GM12878 (cell line): ENCODE results near the gene MMP24. TPM values are rescaled to one million over a fixed set of nuclear protein-coding genes. Genes with fewer than 3 reads are reported as not detected.

ENCODE experiments used
- ATAC-seq: fragments of 200-7000 bp; cut with Tn5 transposase; 3 replicates; pipeline ENCODE4 v1.9.1; 2020; ENCODE audit warnings: mild to moderate bottlenecking, moderate library complexity
- BruUV-seq: library from RNA; stranded (reverse); fragments of 400-500 nt; replicated peaks from 2 replicates; lab custom pipeline; 2021; lab: Mats Ljungman, UMichigan
- CTCF ChIA-PET: fragments of 300-600 bp; sonication (Branson Sonifier 250); formaldehyde crosslinking; extraction: SDS; loops from one replicate; lab custom pipeline; 2021; ENCODE audit warnings: inconsistent platforms; lab: Yijun Ruan, JAX
- POLR2A ChIA-PET: fragments of 350-600 bp; formaldehyde crosslinking; extraction: SDS; loops from one replicate; lab custom pipeline; 2021; ENCODE audit warnings: inconsistent platforms; lab: Charles Lee
- RAD21 ChIA-PET: fragments of 300-600 bp; sonication (Branson Sonifier 250); formaldehyde crosslinking; loops from one replicate; lab custom pipeline; 2023; ENCODE audit warnings: antibody characterized with exemption; ENCODE audit not compliant: unreplicated experiment; lab: Charles Lee
- SMC1A ChIA-PET: fragments of 300-600 bp; sonication (Branson Sonifier 250); formaldehyde crosslinking; loops from one replicate; lab custom pipeline; 2023; ENCODE audit not compliant: unreplicated experiment, uncharacterized antibody; lab: Charles Lee
- DNase-seq: peaks from one replicate; pipeline ENCODE4 v3.0.0-alpha.2; 2011; ENCODE audit warnings: low read depth, low spot score
- FAIRE-seq: peaks from 3 replicates; lab custom pipeline; 2011; peaks lifted over from hg19 to GRCh38; lab: Jason Lieb, UNC
- H2AFZ ChIP-seq: 2 replicates; pipeline ENCODE4 v1.6.0; 2011; ENCODE audit warnings: low read depth, low read length, control low read depth; ENCODE audit not compliant: control insufficient read depth
- H3K27ac ChIP-seq: 2 replicates; pipeline ENCODE4 v1.5.1; 2011; ENCODE audit warnings: control low read depth; ENCODE audit not compliant: control insufficient read depth, insufficient read depth
- H3K27me3 ChIP-seq, 2 experiments: replicated peaks in 1 of 2; 2 replicates each; pipeline versions ENCODE4 v1.6.0 to v1.6.1; 2011; ENCODE audit warnings: low read length in 1 of 2; ENCODE audit not compliant: control insufficient read depth in 2 of 2, insufficient read depth in 2 of 2
- H3K36me3 ChIP-seq, 2 experiments: 2 replicates each; pipeline ENCODE4 v1.5.1; 2011; ENCODE audit warnings: low read length in 1 of 2; ENCODE audit not compliant: control insufficient read depth in 2 of 2, insufficient read depth in 2 of 2
- H3K4me1 ChIP-seq: 2 replicates; pipeline ENCODE4 v1.6.1; 2011; ENCODE audit warnings: mild to moderate bottlenecking, low read length, moderate library complexity, mixed read lengths; ENCODE audit not compliant: control insufficient read depth, insufficient read depth
- H3K4me2 ChIP-seq: 2 replicates; pipeline ENCODE4 v1.6.0; 2011; ENCODE audit warnings: control low read depth; ENCODE audit not compliant: control insufficient read depth, insufficient read depth
- H3K4me3 ChIP-seq: fragments of 200-600 bp; sonication (generic); 2 replicates; pipeline ENCODE4 v1.5.1; 2016
- H3K79me2 ChIP-seq: 2 replicates; pipeline ENCODE4 v1.6.0; 2011; ENCODE audit warnings: low read length; ENCODE audit not compliant: control insufficient read depth, insufficient read depth
- H3K9ac ChIP-seq: 2 replicates; pipeline ENCODE4 v1.8.0; 2011; ENCODE audit warnings: low read length, control low read depth, mixed read lengths; ENCODE audit not compliant: control insufficient read depth, insufficient read depth
- H3K9me3 ChIP-seq: replicated peaks from 3 replicates; pipeline ENCODE4 v1.5.1; 2011; ENCODE audit warnings: mild to moderate bottlenecking, low read length; ENCODE audit not compliant: control insufficient read depth, insufficient read depth
- H4K20me1 ChIP-seq: 2 replicates; pipeline ENCODE4 v1.6.0; 2011; ENCODE audit not compliant: control insufficient read depth, insufficient read depth
- ASH2L ChIP-seq: fragments of 300-600, 200-600 bp; sonication (generic); IDR thresholded peaks from 2 replicates; pipeline ENCODE4 v1.6.1; 2017; ENCODE audit warnings: low read depth, mild to moderate bottlenecking, borderline replicate concordance
- ATF7 ChIP-seq: fragments of 450-650 bp; IDR thresholded peaks from 2 replicates; pipeline ENCODE4 v1.6.1; 2016; ENCODE audit warnings: low read depth, mild to moderate bottlenecking
- BCL11A ChIP-seq: IDR thresholded peaks from 2 replicates; pipeline ENCODE4 v1.6.1; 2011; ENCODE audit warnings: low read depth, low read length
- CHD1 ChIP-seq: IDR thresholded peaks from 2 replicates; pipeline ENCODE4 v1.6.1; 2012; ENCODE audit warnings: low read depth, low read length, improper control_type of control experiment
- FOS ChIP-seq: IDR thresholded peaks from 3 replicates; pipeline ENCODE4 v1.6.1; 2011; ENCODE audit warnings: borderline replicate concordance; ENCODE audit not compliant: insufficient read length; ENCODE audit errors: extremely low read depth
- KAT2A ChIP-seq: conservative IDR thresholded peaks from 2 replicates; pipeline ENCODE4 v1.6.1; 2011; ENCODE audit warnings: low read depth, low read length; ENCODE audit not compliant: control insufficient read depth
- MXI1 ChIP-seq: fragments of 150-350 bp; IDR thresholded peaks from 2 replicates; pipeline ENCODE4 v1.6.1; 2011; ENCODE audit warnings: low read depth, mild to moderate bottlenecking, inconsistent platforms, low read length, improper control_type of control experiment
- NFXL1 ChIP-seq: fragments of 450-650 bp; IDR thresholded peaks from 2 replicates; pipeline ENCODE4 v1.6.1; 2017; ENCODE audit warnings: antibody characterized with exemption, mild to moderate bottlenecking, borderline replicate concordance
- NFYA ChIP-seq: IDR thresholded peaks from 2 replicates; pipeline ENCODE4 v1.6.1; 2011; ENCODE audit warnings: low read depth, mild to moderate bottlenecking, low read length, improper control_type of control experiment, borderline replicate concordance
- NR2C1 ChIP-seq: fragments of 450-650 bp; IDR thresholded peaks from 2 replicates; pipeline ENCODE4 v1.6.1; 2017; ENCODE audit warnings: antibody characterized with exemption, mild to moderate bottlenecking, moderate library complexity
- PAX5 ChIP-seq: IDR thresholded peaks from 2 replicates; pipeline ENCODE4 v1.6.1; 2011; ENCODE audit warnings: low read depth, low read length, borderline replicate concordance
- PRDM15 ChIP-seq: fragments of 450-650 bp; formaldehyde crosslinking; IDR thresholded peaks from 2 replicates; pipeline ENCODE4 v1.4.0; 2020; ENCODE audit warnings: mild to moderate bottlenecking, moderate library complexity
- RAD21 ChIP-seq: IDR thresholded peaks from 2 replicates; pipeline ENCODE4 v1.6.1; 2011; ENCODE audit warnings: mild to moderate bottlenecking, low read depth, low read length, moderate library complexity; ENCODE audit not compliant: insufficient read depth
- RBBP5 ChIP-seq: fragments of 200-600 bp; sonication (generic); conservative IDR thresholded peaks from 2 replicates; pipeline ENCODE4 v1.6.1; 2016
- SREBF2 ChIP-seq: IDR thresholded peaks from 2 replicates; pipeline ENCODE4 v1.6.1; 2012; ENCODE audit warnings: mild to moderate bottlenecking, low read length
- ZNF207 ChIP-seq: fragments of 450-650 bp; IDR thresholded peaks from 2 replicates; pipeline ENCODE4 v1.6.1; 2014; ENCODE audit warnings: antibody characterized with exemption, mild to moderate bottlenecking, borderline replicate concordance
- WGBS: methylation state at CpG from one replicate; pipeline ENCODE4 v1.1.6; 2016; ENCODE audit warnings: low lambda C conversion rate; ENCODE audit not compliant: insufficient replicate concordance, insufficient coverage; ENCODE audit errors: missing lambda C conversion rate; 5-methylcytosine and 5-hydroxymethylcytosine counted together
- in situ Hi-C: fragments of 300-500 bp; cut with MboI; formaldehyde crosslinking; loops from 9 replicates; pipeline ENCODE4 v1.14.3; 2018; ENCODE audit warnings: mixed read lengths
- intact Hi-C: fragments of 100-400 bp; cut with micrococcal nuclease; formaldehyde crosslinking; loops from one replicate; pipeline ENCODE4 v1.14.2; 2022; ENCODE audit not compliant: unreplicated experiment
- polyA plus RNA-seq, 11 experiments: library from polyadenylated mRNA; depleted of rRNA in 4 of 11; unstranded in 6 of 11; stranded (reverse) in 5 of 11; fragments of >200 nt; fragmentation: Nextera tagmentation in 4 of 11; fragmentation: Illumina TruSeq in 1 of 11; extraction: Ambion mirVana in 4 of 11; extraction: Trizol in 1 of 11; gene quantifications; 1 replicate in 1 of 11; 2 replicates in 10 of 11; pipeline versions ENCODE4 v1.2.1 to v1.2.3, GENCODE V29; 2011 to 2016; ENCODE audit warnings: inconsistent platforms in 2 of 11, missing spikeins in 2 of 11, low read depth in 1 of 11
- total RNA-seq, 4 experiments: library from RNA; depleted of rRNA in 3 of 4; stranded (reverse); fragments of >200 nt in 3 of 4; fragmentation: Illumina TruSeq in 1 of 4; extraction: Trizol in 1 of 4; gene quantifications; 2 replicates each; pipeline versions ENCODE4 v1.2.1 to v1.2.3, GENCODE V29; 2013 to 2021

The MMP24 gene
- total and polyA plus RNA-seq, 10 of the 15 experiments (the other 5 are each of a cell fraction or from before 2014, with no cell fraction given): 0.01 to 0.11 (median 0.04) TPM; not detected in 5

- in situ Hi-C loops: no loop called here
- TF ChIP-seq FOS (no peak), RBBP5 (no peak), ASH2L (no peak), PRDM15 (CRISPR knock-in tag) (no peak), MXI1 (no peak), NR2C1 (no peak), PAX5 (no peak), NFXL1 (no peak), BCL11A (no peak), KAT2A (no peak), ZNF207 (no peak), ATF7 (no peak), SREBF2 (no peak), RAD21 (no peak), NFYA (no peak), CHD1 (no peak)
Observed at GRCh38 chr20:35179292-35180212, 46.9 kb upstream of the MMP24 start.

More at GRCh38 chr20:35179292-35180212, 46.9 kb upstream of the MMP24 start:
- POLR2A ChIA-PET: interaction anchor here (0.6 kb wide), 1 partner anchor 13 kb away, joined by 3 read pairs; no protein-coding TSS in a partner anchor
- Histone ChIP-seq H3K36me3 (no peaks in the 10 kb centered on the region), H3K79me2 (no peaks in the 10 kb centered on the region), H3K9ac (no peak overlapping the region), H4K20me1 (no peaks in the 10 kb centered on the region), H3K27ac (no peak overlapping the region), H3K4me2 (no peak overlapping the region), H3K27me3 (no peaks in the 10 kb centered on the region), H3K4me3 (no peak overlapping the region), H3K4me1 (no peaks in the 10 kb centered on the region), H2AFZ (no peak overlapping the region), H3K9me3 (no peaks in the 10 kb centered on the region)
- no peak for ATAC-seq
- BruUV-seq: no TSS peak
- RAD21 ChIA-PET: no interaction called here
- intact Hi-C loops: no loop called here
- no peak for FAIRE-seq
- no peak for DNase-seq
- CTCF ChIA-PET: interaction anchor here (0.5 to 1.4 kb wide), 2 partner anchors 10 to 25 kb away, joined by 3 to 4 read pairs; no protein-coding TSS in a partner anchor
- WGBS: 57% methylated on average over 11 of the region's 11 CpGs
- SMC1A ChIA-PET: interaction anchor here (1.2 kb wide), 1 partner anchor 276 kb away, joined by 3 read pairs; no protein-coding TSS in a partner anchor
